COR-L47 (cell line): ENCODE data around the gene TNNI2.
"Not testable (repeated sequence)": the region's sequence is repeated elsewhere in the genome, so short reads cannot be mapped to it uniquely, and the experiment has no call there.

Experiments used
- DNase-seq: peaks from one replicate; lab custom pipeline; 2025; lab: John Stamatoyannopoulos, UW

The TNNI2 gene

GRCh38 chr11:1838426-1839144, at the start of gene TNNI2:
TNNI2 (plus strand) TSS chr11:1838981; CDS start chr11:1839697, 716 bp downstream.
- no peak for DNase-seq

GRCh38 chr11:1791912-1792311, 46.9 kb upstream of the TNNI2 start:
- no peak for DNase-seq

GRCh38 chr11:1792461-1792860, 46.3 kb upstream of the TNNI2 start:
- no peak for DNase-seq

GRCh38 chr11:1793081-1793480, 45.7 kb upstream of the TNNI2 start:
- DNase-seq: no peak

GRCh38 chr11:1796413-1797011, 42.3 kb upstream of the TNNI2 start:
- DNase-seq: no peak

GRCh38 chr11:1797391-1798125, 41.2 kb upstream of the TNNI2 start:
- no peak for DNase-seq

GRCh38 chr11:1803246-1803645, 35.5 kb upstream of the TNNI2 start:
- DNase-seq: no peak

GRCh38 chr11:1803835-1804519, 34.8 kb upstream of the TNNI2 start:
- DNase-seq: not testable (repeated sequence)

- no peak for DNase-seq
Observed at GRCh38 chr11:1805525-1805924, 33.3 kb upstream of the TNNI2 start.

- no peak for DNase-seq
Observed at GRCh38 chr11:1807264-1807995, 31.4 kb upstream of the TNNI2 start.

GRCh38 chr11:1810761-1811160, 28.0 kb upstream of the TNNI2 start:
- no peak for DNase-seq

GRCh38 chr11:1812274-1812673, 26.5 kb upstream of the TNNI2 start:
- DNase-seq: no peak

GRCh38 chr11:1812801-1813200, 26.0 kb upstream of the TNNI2 start:
- DNase-seq: no peak

- DNase-seq: not testable (repeated sequence)
Observed at GRCh38 chr11:1813356-1813755, 25.4 kb upstream of the TNNI2 start.

GRCh38 chr11:1814691-1815090, 24.1 kb upstream of the TNNI2 start:
- DNase-seq: no peak

- no peak for DNase-seq
Observed at GRCh38 chr11:1815311-1815710, 23.5 kb upstream of the TNNI2 start.

- no peak for DNase-seq
Observed at GRCh38 chr11:1815751-1816150, 23.0 kb upstream of the TNNI2 start.

GRCh38 chr11:1817000-1817399, 21.8 kb upstream of the TNNI2 start:
- DNase-seq: no peak

GRCh38 chr11:1817511-1817910, 21.3 kb upstream of the TNNI2 start:
- no peak for DNase-seq

GRCh38 chr11:1819074-1819473, 19.7 kb upstream of the TNNI2 start:
- no peak for DNase-seq

GRCh38 chr11:1820463-1821325, 18.1 kb upstream of the TNNI2 start:
- DNase-seq: no peak
